Upper lobe of left lung (tissue), 4 donors: ENCODE measurements around the gene PREP.

ENCODE experiments used
- CTCF ChIP-seq, 6 experiments: fragments of 450-650 bp in 4 of 6; fragments of 200-600 bp in 2 of 6; sonication (generic) in 2 of 6; IDR thresholded peaks; one replicate each; pipeline ENCODE4 v1.5.1; 2016 to 2019; ENCODE audit warnings: antibody characterized with exemption in 6 of 6
- EP300 ChIP-seq, 4 donors: sonication (generic); formaldehyde crosslinking; IDR thresholded peaks; one replicate each; pipeline ENCODE4 v1.5.1; 2017; ENCODE audit warnings: antibody characterized with exemption in 4 of 4, control low read depth in 2 of 4
- POLR2A ChIP-seq, 4 donors: fragments of 450-650 bp; IDR thresholded peaks; one replicate each; pipeline ENCODE4 v1.5.1; 2016 to 2017; ENCODE audit warnings: antibody characterized with exemption in 4 of 4, mild to moderate bottlenecking in 2 of 4

- TF ChIP-seq POLR2A (IDR thresholded peaks at IDR 0.05) (no peak), EP300 (IDR thresholded peaks at IDR 0.05) (no peak), CTCF (IDR thresholded peaks at IDR 0.05) (no peak)
Measured at GRCh38 chr6:105428342-105428957, 25.6 kb upstream of the PREP start.
